22Rv1 (cell line): ENCODE measurements around the gene HCFC1R1.

Source experiments
- CTCF ChIP-seq: fragments of 450-650 bp; IDR thresholded peaks from 2 replicates; pipeline ENCODE4 v1.5.1; 2017; ENCODE audit warnings: mild to moderate bottlenecking
- ZFX ChIP-seq: fragments of 450-650 bp; IDR thresholded peaks from 2 replicates; pipeline ENCODE4 v1.6.1; 2017; ENCODE audit warnings: antibody characterized with exemption, borderline replicate concordance

GRCh38 chr16:3029491-3030221 is 5.9 kb upstream of the HCFC1R1 start:
- no peak for TF ChIP-seq CTCF
- no peak for TF ChIP-seq ZFX
